Measurements from ENCODE around the gene C10orf143. TPM values are rescaled to one million over a fixed set of nuclear protein-coding genes. Genes with fewer than 3 reads are reported as not detected.
"Not testable (repeated sequence)": the region's sequence is repeated elsewhere in the genome, so short reads cannot be mapped to it uniquely, and the experiment has no call there.

Gene C10orf143
- total RNA-seq, 1 donor from 2014 or later: 2.6 TPM

DNA sequence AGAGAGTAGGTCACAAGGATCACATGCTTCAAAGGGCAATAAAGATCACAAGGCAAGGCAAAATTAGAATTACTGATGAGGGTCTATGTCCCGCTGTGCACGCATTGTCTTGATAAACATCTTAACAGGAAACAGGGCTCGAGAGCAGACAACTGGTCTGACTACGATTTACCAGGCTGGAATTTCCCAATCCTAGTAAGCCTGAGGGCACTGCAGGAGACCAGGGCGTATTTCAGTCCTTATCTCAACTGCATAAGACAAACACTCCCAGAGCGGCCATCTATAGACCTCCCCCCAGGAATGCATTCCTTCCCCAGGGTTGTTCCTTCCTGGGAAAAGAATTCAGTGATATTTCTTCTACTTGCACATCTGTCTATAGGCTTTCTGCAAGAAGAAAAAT lies 6.9 kb upstream of the C10orf143 start:
- DNase-seq (ENCODE audit: low spot score); intact Hi-C loops (cut with DNase I): not testable (repeated sequence)

DNA sequence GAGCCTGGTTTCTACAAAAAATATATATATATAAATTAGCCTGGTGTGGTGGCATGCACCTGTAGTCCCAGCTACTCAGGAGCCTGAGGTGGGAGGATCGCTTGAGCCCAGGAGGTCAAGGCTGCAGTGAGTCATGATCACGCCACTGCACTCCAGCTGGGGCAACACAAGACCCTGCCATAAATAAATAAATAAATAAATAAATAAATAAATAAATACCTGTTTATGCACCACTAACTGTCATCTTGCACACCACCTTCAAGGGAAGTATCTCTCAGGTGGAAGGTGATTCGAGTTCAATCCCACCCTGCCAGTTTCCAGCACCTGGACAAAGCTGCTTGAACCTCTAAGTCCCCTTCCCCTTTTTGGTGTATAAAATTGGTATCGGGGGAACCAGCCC lies 6.3 kb upstream of the C10orf143 start:
- DNase-seq (ENCODE audit: low spot score); intact Hi-C loops (cut with DNase I): not testable (repeated sequence)

DNA sequence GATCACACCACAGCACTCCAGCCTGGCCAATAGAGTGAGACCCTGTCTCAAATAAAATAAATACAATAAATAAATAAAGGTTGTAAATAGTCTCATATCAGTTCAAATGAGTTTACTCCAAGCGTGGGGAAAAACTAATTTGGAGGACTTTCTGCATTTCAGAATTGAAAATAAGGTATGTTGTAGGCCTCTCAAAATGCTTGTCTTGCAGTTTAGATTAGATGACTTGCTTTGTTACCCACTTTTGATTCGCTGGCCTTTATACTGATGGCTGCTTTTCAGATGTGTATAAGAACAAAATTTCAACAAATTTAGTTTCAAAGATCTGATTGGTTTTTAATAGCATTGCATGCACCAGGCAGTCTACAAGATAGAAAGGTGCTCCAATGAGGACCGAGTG lies 2.2 kb upstream of the C10orf143 start:
- no peak for DNase-seq (ENCODE audit: low spot score)
- intact Hi-C loops (cut with DNase I): no loop called here

DNA sequence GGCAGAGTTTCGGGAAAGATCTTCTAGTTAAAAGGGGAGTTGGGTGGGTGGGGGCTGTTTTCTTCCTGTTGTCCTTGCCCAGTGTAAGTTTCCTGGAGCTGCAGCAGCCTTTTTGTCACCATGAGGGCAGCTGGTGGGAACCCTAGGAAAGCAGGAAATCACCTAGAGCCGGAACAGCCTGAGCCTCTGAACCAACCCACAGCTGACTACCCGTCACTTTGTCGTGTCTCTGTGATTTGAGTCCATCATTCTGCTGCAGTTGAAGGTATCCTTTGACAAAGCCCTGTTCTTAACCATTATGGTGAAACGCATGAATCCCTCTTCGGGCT lies 1.2 kb upstream of the C10orf143 start:
- intact Hi-C loops (cut with DNase I): loop anchor here (1.0 kb wide), 1 partner anchor 24 kb away; the partner anchor contains the start of gene GLRX3

DNA sequence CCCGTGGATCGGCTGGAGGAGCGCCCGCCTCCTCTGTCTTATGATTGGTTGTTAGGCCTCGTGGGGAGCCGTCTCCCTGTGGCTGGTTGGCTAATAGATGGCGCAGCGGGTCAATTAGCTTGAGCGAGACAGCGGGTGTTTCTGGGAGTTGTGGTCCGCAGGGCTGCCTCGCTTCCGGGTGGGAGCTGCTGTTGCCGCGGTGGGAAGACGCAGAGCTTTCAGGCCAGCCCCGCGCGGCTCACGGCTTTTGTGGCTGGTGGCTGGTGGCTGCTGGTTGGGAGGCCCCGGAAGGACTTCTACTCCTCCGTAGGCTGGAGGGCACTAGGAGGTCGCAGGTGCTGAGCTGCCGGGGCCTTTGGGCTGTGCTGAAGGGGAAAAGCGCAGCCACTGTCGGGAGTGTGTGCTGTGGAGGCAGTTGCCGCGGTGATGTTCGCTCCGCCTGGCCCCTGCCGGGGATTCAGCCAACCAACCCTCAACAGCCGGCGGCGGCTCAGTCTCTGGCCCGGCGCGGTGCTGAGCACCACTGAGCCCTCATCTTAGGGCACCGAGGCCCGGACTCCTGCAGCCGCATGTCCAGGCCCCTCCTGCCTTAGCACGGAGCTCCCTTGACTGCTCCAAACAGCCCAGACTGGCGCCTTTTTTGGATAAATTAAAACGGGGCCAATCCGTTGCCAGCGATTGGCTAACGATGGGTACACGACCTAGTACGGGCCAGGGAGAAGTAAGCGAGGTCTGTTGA lies 652 bp upstream of the C10orf143 start:
- DNase-seq (ENCODE audit: low spot score): peak; percentile 98
- intact Hi-C loops (cut with DNase I): loop anchor here (1.0 kb wide), 1 partner anchor 25 kb away; the partner anchor contains the start of gene GLRX3

More for the DNA sequence above, 1.2 kb upstream of the C10orf143 start:
- DNase-seq (ENCODE audit: low spot score): no peak

DNA sequence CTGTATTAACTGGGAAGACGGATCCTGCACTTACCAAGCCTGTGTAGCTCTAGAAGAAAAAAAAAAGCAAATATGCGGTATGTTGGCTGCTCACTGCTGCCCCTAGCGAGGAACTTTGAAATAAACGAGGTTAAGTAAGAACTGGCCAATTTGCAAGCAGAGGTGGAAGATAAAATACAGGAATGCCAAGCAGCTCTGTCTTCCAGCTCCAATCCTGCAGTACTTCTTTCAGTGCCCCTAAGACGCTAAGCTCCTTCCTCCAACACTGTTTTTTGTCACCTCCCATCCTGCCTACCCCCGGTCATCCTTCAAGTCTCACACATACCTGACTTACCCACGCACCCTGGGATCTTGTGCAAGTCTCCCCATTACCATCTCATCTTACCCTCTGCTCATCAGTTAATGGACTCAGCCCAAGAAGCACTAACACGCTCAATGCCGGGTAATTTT lies 809 bp downstream of the C10orf143 start:
- DNase-seq (ENCODE audit: low spot score): no peak
- intact Hi-C loops (cut with DNase I): loop anchor here (10.0 kb wide), 1 partner anchor 135 kb away; no protein-coding TSS in a partner anchor

DNA sequence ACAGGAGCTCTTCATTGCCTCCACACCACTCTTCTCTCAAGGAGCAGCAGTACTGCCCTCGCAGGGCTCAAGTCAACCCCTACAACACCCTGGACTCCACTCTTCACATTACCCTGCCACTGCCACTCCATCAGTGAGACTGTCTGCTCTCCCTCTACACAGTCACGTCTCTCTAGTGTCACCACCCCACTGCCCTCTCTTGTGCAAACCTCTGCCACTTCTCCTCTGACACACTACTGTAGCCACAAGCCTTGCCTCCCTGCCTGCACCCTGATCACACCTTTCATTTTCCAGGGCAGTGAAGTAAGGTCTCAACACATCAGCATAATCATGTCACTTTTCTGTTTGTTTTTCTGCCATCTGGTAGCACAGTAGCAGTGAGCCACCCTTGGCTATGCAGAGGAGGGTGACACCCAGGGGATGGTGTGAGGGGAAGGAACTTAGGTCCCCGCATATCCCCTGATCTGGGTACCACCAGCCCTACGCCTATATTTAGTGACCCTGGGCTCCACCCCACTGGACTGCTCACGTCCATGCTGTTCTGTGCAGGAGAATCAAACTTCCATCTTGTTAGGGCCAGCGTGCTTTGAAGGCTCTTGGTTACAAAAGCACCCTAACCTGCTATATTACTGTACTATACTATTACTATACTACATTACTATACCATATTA lies 1.6 kb downstream of the C10orf143 start:
- intact Hi-C loops (cut with DNase I): loop anchor here (10.0 kb wide), 1 partner anchor 134 kb away; no protein-coding TSS in a partner anchor
- DNase-seq (ENCODE audit: low spot score): no peak

DNA sequence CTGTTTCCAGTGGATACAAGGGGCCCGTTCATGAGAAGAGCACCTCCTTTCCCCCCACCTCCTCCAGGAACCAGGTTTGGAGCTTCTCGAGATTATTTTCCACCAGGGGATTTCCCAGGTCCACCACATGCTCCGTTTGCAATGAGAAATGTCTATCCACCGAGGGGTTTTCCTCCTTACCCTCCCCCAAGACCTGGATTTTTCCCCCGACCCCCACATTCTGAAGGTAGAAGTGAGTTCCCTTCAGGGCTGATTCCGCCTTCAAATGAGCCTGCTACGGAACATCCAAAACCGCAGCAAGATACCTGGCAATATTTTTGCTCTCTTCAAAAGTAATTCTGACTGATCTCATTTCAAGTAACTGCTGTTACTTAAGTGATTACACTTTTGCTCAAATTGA lies 2.5 kb downstream of the C10orf143 start:
- intact Hi-C loops (cut with DNase I): loop anchor here (10.0 kb wide), 1 partner anchor 133 kb away; no protein-coding TSS in a partner anchor
- not testable (repeated sequence) for DNase-seq (ENCODE audit: low spot score)

DNA sequence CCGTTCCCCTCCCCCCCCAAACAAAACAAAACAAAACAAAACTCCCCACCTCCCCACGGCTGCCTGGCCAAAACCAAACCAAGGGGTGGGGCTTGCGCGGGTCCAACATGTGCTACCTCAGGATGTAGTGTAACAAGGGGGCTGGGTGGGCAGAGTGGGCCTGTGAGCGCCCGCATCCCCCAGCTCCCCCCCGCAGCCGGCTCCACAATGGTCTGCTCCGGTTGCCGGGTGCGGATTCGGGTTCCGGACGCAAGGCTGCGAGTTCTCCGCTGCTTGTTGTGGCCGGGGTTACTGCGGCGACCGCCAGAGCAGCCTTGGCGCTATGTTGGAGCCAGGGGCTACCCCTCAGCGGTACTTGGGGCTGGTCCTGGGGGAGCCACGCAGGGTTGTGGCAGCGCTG lies 4.9 kb downstream of the C10orf143 start:
- intact Hi-C loops (cut with DNase I): loop anchor here (10.0 kb wide), 1 partner anchor 131 kb away; no protein-coding TSS in a partner anchor

DNA sequence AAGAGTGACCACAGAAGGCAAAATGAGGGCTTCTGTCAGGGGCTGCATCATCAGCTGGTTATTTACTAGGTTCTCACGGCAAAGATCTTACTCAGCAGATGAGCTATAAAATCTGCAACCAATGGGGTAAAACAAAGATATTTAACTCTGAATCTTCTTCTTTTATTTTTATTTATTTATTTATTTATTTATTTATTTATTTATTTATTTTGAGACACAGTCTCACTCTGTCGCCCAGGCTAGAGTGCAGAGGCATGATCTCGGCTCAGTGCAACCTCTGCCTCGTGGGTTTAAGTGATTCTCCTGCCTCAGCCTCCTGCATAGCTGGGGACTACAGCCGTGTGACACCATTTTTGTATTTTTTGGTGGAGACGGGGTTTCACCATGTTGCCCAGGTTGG lies 11.3 kb downstream of the C10orf143 start:
- intact Hi-C loops (cut with DNase I): no loop called here
- no peak for DNase-seq (ENCODE audit: low spot score)

More for the DNA sequence above, 4.9 kb downstream of the C10orf143 start:
- DNase-seq (ENCODE audit: low spot score): no peak

DNA sequence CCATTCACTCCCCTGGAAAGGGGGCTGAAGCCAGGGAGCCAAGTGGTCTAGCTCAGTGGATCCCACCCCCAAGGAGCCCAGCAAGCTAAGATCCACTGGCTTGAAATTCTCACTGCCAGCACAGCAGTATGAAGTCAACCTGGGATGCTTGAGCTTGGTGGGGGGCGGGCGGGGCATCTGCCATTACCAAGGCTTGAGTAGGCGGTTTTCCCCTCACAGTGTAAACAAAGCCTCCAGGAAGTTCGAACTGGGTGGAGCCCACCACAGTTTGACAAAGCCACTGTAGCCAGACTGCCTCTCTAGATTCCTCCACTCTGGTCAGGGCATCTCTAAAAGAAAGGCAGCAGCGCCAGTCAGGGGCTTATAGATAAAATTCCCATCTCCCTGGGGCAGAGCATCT lies 20.1 kb downstream of the C10orf143 start:
- DNase-seq (ENCODE audit: low spot score); intact Hi-C loops (cut with DNase I): not testable (repeated sequence)

DNA sequence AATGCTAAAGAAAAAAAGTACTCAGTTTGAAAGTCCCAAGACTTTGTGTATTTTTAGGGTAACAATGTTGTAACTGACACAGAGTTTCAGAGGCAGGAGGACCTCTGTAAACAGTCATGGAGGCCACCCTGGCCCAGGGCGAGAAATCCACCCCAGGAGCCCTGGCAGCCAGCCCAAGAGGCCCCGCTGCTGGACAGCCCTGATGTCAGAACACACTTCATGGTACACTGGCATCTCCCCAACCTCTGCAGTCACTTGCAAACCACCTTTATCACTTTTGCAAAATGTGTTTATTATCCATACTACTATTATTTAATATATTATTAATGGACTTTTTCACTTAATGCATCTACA lies 30.2 kb downstream of the C10orf143 start:
- intact Hi-C loops (cut with DNase I): no loop called here
- DNase-seq (ENCODE audit: low spot score): no peak

DNA sequence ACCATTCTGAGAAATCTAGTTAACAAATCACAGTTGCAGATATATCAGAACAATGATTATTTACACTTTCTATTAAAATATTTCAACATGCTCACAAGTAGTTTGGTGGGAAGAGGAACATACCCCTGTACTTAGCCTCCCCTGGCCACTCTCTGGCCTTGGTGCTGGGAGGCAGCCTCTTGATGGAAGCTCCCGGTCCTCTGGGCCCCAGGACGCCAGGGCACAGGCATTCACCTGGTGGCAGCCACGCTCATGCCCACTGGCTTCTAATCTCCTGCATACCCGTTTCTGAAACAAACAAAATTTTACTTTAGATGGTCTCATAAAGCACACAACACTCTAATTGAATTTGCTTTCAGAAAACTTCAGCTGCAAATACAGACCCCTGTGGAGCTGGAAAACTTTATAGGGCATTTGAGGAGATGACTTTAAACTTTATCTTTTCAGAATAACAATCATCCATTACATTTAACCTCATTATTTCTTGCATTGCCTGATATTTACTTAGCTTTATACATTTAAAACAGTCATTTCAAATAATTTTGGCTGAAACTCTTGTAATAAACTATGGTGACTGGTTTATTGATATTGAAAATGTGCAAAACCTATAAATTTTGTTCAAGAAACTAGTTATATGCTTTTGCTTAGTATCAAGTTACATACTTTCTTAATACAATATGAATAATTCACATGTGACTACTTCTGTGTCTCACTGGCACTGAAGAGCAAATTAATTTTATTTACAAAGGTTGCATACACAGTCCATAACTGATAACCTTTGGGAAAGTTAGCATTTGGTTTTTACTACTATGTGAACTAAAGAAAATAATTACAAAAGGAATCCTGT lies 30.8 kb downstream of the C10orf143 start:
- DNase-seq (ENCODE audit: low spot score): no peak
- intact Hi-C loops (cut with DNase I): no loop called here

DNA sequence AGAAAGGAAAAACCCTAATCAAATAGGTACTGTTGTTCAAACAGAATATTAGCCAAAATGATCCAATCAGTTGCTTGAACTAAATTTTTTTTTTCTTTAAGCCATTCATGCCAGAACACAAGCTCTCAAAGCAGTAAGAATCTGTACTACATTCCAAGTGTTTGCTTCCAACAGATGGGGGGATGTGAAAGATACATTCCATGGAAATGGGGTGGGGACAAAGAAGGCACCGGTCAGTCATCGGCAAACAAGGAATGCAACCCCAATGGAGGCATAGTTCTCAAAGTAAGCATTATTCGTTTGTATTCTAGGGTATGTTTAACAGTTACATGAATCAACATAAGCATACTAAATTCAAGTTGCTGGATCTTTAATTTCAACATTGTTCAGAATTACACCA lies 32.5 kb downstream of the C10orf143 start:
- no peak for DNase-seq (ENCODE audit: low spot score)
- intact Hi-C loops (cut with DNase I): no loop called here

DNA sequence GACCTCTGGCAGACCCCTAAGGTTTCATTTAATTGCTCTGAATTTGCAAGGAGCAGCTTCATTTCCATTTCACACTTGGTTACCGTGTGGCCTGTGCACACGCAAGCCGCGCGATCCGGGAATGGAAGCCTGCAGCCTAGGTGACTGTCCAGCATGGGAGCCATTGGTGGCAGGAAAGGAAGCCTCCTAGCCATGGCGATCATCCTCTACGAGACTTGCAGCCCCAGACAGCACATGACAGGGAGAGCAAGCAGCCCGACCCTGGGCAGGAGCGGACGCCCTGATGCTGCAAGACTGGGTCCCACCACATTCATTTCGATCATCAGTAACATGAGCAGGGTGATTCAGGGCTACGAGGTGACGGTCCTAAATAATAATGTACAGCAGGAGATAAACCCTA lies 33.9 kb downstream of the C10orf143 start:
- intact Hi-C loops (cut with DNase I): no loop called here
- DNase-seq (ENCODE audit: low spot score): no peak

DNA sequence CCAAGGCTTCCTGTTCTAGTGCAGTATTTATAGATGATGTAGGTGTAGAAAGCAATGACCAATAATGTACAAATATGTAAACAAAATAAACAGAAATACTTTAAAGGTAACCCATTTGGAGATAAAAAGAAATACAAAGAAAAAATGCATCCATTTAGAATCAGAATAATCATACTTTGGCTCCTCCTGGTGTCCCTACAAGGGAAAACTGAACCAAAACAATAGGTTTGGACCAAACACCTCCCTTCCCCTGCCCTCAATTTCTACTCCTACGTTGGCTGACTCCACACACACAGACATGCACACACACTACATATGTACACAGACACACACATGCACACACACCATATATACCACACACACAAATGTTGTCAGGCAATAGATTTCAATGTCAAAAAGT lies 36.0 kb downstream of the C10orf143 start:
- intact Hi-C loops (cut with DNase I): no loop called here
- no peak for DNase-seq (ENCODE audit: low spot score)

DNA sequence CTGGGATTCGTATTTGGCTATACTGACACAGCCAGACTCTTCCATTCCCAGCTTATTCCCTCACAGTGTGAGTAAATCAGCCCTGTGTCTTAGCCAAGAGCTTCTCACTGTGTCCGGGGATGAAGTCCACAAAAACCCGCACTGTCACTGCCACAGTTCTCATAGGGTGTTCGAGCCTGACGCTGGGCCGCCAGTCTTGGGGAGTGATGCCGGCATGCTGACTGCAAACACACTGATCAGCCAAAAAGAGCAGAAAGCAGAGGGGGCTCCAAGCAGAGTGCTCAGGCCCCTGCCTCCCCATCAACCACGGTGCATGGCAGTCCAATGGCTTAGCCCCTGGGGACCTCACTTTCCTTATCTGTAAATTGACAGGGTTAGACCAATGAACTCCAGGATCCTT lies 36.7 kb downstream of the C10orf143 start:
- no peak for DNase-seq (ENCODE audit: low spot score)
- intact Hi-C loops (cut with DNase I): no loop called here

DNA sequence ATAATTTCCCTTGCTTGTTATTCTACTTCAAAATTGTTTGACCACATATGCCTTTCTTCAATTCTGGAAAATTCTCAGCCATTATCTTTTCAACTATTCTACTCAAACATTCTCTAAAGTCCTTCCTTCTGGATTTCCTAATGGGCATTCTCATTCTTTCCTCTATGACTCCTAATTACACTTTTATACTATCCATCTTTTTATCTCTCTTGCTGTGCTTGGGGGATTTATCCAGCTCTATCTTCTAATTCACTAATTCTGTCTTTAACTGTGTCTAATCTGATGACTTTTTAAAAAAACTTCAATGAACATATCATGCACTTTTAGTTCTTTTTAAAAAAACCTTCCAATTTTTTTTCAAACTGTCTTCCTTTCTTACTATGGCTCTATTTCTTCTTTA lies 38.4 kb downstream of the C10orf143 start:
- intact Hi-C loops (cut with DNase I): no loop called here

DNA sequence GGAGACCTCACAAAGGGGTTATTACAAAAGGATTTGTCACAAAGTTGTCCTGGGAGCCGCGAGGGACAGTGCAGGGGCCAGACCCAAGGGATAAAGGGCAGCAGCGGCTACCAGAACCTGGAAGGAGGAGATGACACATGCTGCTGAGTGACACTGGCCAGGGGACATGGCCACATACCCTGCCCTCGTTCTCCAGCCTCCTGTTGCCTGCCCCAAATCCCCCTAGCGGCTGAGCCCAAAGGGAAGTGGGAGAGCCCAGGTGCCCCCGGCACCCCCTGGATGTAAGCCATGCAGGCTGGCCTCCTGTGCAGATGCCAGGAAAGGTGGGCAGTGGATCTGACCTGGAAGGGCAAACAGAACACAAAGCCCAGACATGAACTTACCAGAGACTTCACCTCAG lies 42.7 kb downstream of the C10orf143 start:
- DNase-seq (ENCODE audit: low spot score): no peak
- intact Hi-C loops (cut with DNase I): no loop called here

More for the DNA sequence above, 38.4 kb downstream of the C10orf143 start:
- DNase-seq (ENCODE audit: low spot score): no peak

DNA sequence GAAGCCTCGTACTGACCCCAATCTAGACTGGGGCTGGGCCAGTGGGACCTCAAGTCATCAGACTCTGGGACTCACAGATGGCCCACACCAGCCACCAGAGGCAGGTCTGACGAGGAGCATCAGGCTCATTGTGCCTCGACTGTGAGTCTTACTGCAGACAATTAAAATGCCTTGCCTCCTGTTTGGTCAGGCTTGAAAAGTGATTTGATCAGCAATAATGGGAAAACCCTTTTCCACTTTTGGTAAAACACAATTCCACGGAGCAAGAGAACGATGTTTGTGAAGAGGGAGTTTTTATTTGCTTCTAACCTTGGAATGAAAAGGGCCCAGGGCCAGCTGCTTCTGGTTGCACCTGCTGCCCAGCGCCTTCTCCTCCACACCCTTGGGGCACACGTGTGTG lies 43.9 kb downstream of the C10orf143 start:
- no peak for DNase-seq (ENCODE audit: low spot score)
- intact Hi-C loops (cut with DNase I): no loop called here

Data from cardiac septum (tissue), 1 donor.